Measurements from ENCODE around the gene ITGB5.

DNA sequence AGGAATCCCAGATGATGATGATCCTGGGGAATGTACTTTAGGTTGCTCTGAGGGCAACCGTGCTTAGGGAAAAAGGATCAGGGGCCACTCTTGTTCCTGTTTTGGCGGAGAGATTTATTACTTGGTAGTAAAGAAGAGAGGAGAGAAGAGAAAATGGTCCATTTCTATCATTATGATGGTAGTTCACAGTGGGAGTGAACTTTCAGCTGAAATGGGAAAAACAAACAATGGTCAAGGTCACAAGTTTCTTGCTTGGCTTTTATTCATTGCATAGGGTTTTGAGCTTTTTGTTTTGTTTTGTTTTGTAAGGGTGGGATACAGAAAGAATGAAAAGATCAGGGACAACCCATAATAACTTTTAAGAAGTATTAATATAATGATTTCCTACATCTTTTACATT lies 164.6 kb downstream of the ITGB5 start:
- no peak for TF ChIP-seq POLR2A (IDR thresholded peaks at IDR 0.05)
- no peak for TF ChIP-seq POLR2AphosphoS5 (IDR thresholded peaks at IDR 0.05)

Data from upper lobe of left lung (tissue), 4 donors.